Myocyte (in vitro differentiated cells): Measurements from ENCODE around the gene PAPSS1. TPM values are rescaled to one million over a fixed set of nuclear protein-coding genes. Genes with fewer than 3 reads are reported as not detected.
"Not testable (repeated sequence)": the region's sequence is repeated elsewhere in the genome, so short reads cannot be mapped to it uniquely, and the experiment has no call there.

Experiments used
- DNase-seq: peaks from one replicate; pipeline ENCODE4 v3.0.0-alpha.2; 2012; ENCODE audit warnings: low read depth
- total RNA-seq: library from RNA; depleted of rRNA; stranded (reverse); fragments of >200 nt; gene quantifications from 2 replicates; pipeline ENCODE4 v1.2.3, GENCODE V29; 2014

Gene PAPSS1
- total RNA-seq, 1 donor from 2014 or later: 56.0 TPM

- DNase-seq: peak; percentile 91
Observed at GRCh38 chr4:107726131-107726925, 6.3 kb upstream of the PAPSS1 start.

- peak; percentile 51 for DNase-seq
Observed at GRCh38 chr4:107725281-107725859, 5.3 kb upstream of the PAPSS1 start.

GRCh38 chr4:107723331-107723730 lies 3.3 kb upstream of the PAPSS1 start:
- DNase-seq: not testable (repeated sequence)

- DNase-seq: peak; percentile 73
Observed at GRCh38 chr4:107721436-107722100, 1.5 kb upstream of the PAPSS1 start.

- peak; percentile 43 for DNase-seq
Observed at GRCh38 chr4:107719207-107719921, 670 bp downstream of the PAPSS1 start.

GRCh38 chr4:107718351-107718965 lies 1.6 kb downstream of the PAPSS1 start:
- DNase-seq: peak; percentile 51

GRCh38 chr4:107714256-107714655 lies 5.8 kb downstream of the PAPSS1 start:
- no peak for DNase-seq

GRCh38 chr4:107712236-107712635 lies 7.8 kb downstream of the PAPSS1 start:
- no peak for DNase-seq

- no peak for DNase-seq
Observed at GRCh38 chr4:107711831-107712230, 8.2 kb downstream of the PAPSS1 start.

- no peak for DNase-seq
Observed at GRCh38 chr4:107710493-107711459, 9.3 kb downstream of the PAPSS1 start.

GRCh38 chr4:107709916-107710315 lies 10.1 kb downstream of the PAPSS1 start:
- DNase-seq: no peak

- no peak for DNase-seq
Observed at GRCh38 chr4:107708225-107708624, 11.8 kb downstream of the PAPSS1 start.

- DNase-seq: no peak
Observed at GRCh38 chr4:107705742-107706556, 14.1 kb downstream of the PAPSS1 start.

- DNase-seq: no peak
Observed at GRCh38 chr4:107701565-107701964, 18.5 kb downstream of the PAPSS1 start.

GRCh38 chr4:107699466-107700206 lies 20.4 kb downstream of the PAPSS1 start:
- no peak for DNase-seq

- DNase-seq: not testable (repeated sequence)
Observed at GRCh38 chr4:107696187-107696586, 23.8 kb downstream of the PAPSS1 start.

GRCh38 chr4:107693132-107693531 lies 26.9 kb downstream of the PAPSS1 start:
- DNase-seq: no peak

- no peak for DNase-seq
Observed at GRCh38 chr4:107692202-107692601, 27.8 kb downstream of the PAPSS1 start.
